GM12891 (cell line): ENCODE results near the gene RRP1B.

Experiments
- POLR2A ChIP-seq: IDR thresholded peaks from 2 replicates; pipeline ENCODE4 v1.6.1; 2011; ENCODE audit warnings: low read depth, low read length, control low read depth
- SPI1 ChIP-seq: IDR thresholded peaks from 2 replicates; pipeline ENCODE4 v1.6.1; 2011; ENCODE audit warnings: low read depth, low read length, control low read depth

DNA sequence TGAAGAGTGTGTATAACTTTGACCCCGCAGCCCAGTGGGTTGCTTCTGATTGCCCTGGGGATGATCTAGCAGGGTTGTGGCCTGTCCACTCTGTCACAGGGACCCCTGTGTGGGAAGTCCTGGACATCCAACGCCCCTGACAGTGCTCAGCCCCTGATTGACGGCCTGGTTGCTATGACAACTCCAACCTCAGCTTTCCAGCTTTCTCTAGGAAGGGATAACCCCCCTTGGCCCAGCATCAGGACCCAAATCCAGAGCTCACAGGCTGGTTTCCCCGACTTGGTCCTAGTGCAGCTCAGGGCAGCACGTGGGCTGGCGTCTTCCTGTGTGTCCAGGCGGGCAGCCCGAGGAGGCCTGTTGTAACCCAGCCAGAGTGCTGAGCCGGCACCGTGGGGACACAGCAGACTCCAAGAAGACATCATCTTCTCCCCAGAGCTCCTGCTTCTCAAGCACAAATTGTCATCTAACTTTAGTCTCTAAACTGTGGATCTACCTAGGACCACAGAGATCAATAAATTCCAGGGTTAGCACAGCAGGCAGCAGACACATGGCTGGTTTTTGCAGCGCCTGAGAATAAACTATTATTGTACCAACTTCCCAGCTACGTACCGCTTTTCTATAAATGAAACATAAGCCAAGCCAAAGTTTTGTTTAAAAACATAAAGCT is 40.7 kb downstream of the RRP1B start:
- TF ChIP-seq POLR2A: no peak
- no peak for TF ChIP-seq SPI1
